Superior temporal gyrus (tissue), 1 donor: ENCODE measurements around the gene SPRR2B.
"Not testable (repeated sequence)": the region's sequence is repeated elsewhere in the genome, so short reads cannot be mapped to it uniquely, and the experiment has no call there.

ENCODE experiments used
- DNase-seq: peaks from one replicate; pipeline ENCODE4 v3.0.0-alpha.2; 2016; ENCODE audit errors: extremely low spot score

The SPRR2B gene

GRCh38 chr1:153071511-153071910 is at the start of gene SPRR2B:
Gene SPRR2B (minus strand): TSS chr1:153071611. CDS start chr1:153070839, 772 bp downstream.
- no peak for DNase-seq

- no peak for DNase-seq
Observed at GRCh38 chr1:153120945-153121344, 49.5 kb upstream of the SPRR2B start.

GRCh38 chr1:153119491-153119971 is 48.1 kb upstream of the SPRR2B start:
- DNase-seq: no peak

- not testable (repeated sequence) for DNase-seq
Observed at GRCh38 chr1:153115264-153115663, 43.9 kb upstream of the SPRR2B start.

GRCh38 chr1:153113416-153113815 is 42.0 kb upstream of the SPRR2B start, which contains the start of gene SPRR2F:
Gene SPRR2F (minus strand): TSS chr1:153113516. CDS start chr1:153112733, 783 bp downstream.
- DNase-seq: no peak

- DNase-seq: not testable (repeated sequence)
Observed at GRCh38 chr1:153112454-153112853, 41.0 kb upstream of the SPRR2B start.

- no peak for DNase-seq
Observed at GRCh38 chr1:153100245-153100644, 28.8 kb upstream of the SPRR2B start.

- DNase-seq: no peak
Observed at GRCh38 chr1:153099461-153100045, 28.1 kb upstream of the SPRR2B start.

- no peak for DNase-seq
Observed at GRCh38 chr1:153095764-153096163, 24.4 kb upstream of the SPRR2B start.

GRCh38 chr1:153094426-153094825 is 23.0 kb upstream of the SPRR2B start, which contains the start of gene SPRR2E:
Gene SPRR2E (minus strand): TSS chr1:153094526. CDS start chr1:153093751, 775 bp downstream.
- DNase-seq: no peak

- no peak for DNase-seq
Observed at GRCh38 chr1:153087652-153088051, 16.2 kb upstream of the SPRR2B start.

- no peak for DNase-seq
Observed at GRCh38 chr1:153081736-153082135, 10.3 kb upstream of the SPRR2B start.

GRCh38 chr1:153072806-153073726 is 1.7 kb upstream of the SPRR2B start:
- no peak for DNase-seq

- no peak for DNase-seq
Observed at GRCh38 chr1:153070243-153070642, 1.2 kb downstream of the SPRR2B start.

GRCh38 chr1:153058826-153059784 is 12.3 kb downstream of the SPRR2B start:
- DNase-seq: no peak

GRCh38 chr1:153058154-153058553 is 13.3 kb downstream of the SPRR2B start:
- DNase-seq: no peak

- no peak for DNase-seq
Observed at GRCh38 chr1:153057375-153057774, 14.0 kb downstream of the SPRR2B start, which contains the start of gene SPRR2A. Gene SPRR2A (minus strand): TSS chr1:153057512. CDS start chr1:153056735, 777 bp downstream.

GRCh38 chr1:153056111-153056510 is 15.3 kb downstream of the SPRR2B start:
- not testable (repeated sequence) for DNase-seq

- DNase-seq: no peak
Observed at GRCh38 chr1:153049211-153049610, 22.2 kb downstream of the SPRR2B start.

- DNase-seq: no peak
Observed at GRCh38 chr1:153040950-153041631, 30.3 kb downstream of the SPRR2B start, which contains the start of gene SPRR2D. Gene SPRR2D (minus strand): TSS chr1:153041120. CDS start chr1:153040346, 774 bp downstream.

- no peak for DNase-seq
Observed at GRCh38 chr1:153035211-153035610, 36.2 kb downstream of the SPRR2B start.
